ENCODE results near the gene CCDC88C. TPM values are rescaled to one million over a fixed set of nuclear protein-coding genes. Genes with fewer than 3 reads are reported as not detected.

The CCDC88C gene
- total and polyA plus RNA-seq, 2 donors (not counting 3 experiments of a cell fraction or from before 2014, with no cell fraction given) = 11.4 to 52.1 TPM

DNA sequence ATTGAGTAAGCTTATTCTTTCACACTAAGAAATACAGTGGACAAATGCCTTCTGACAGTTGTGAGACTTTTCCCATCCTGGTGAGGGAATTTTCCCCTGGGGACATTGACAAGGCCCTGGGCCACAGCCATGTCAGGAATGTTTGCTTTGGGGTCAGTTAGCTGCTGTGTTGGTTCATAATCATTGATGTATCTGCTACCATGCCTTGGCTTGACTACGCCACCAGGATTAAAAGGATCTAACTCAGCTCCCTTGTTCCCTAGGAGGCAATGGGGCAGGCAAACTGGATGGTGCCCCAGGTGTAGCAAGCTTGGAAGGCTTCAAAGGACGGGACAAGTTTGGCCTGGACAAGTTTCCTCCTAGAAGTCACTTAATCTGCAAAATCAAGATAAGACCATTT is 3.1 kb upstream of the CCDC88C start:
- H3K4me3 ChIP-seq (replicated peaks in 1 of 3; ENCODE audit: insufficient read depth in 1 of 3, low read depth in 1 of 3, low read length in 3 of 3) = no peak overlapping the region
- H3K4me2 ChIP-seq (ENCODE audit: insufficient read depth, low read length) = no peak overlapping the region
- BruUV-seq (replicated peaks) = no TSS peak
- H3K27me3 ChIP-seq (ENCODE audit: control insufficient read depth in 2 of 2, insufficient read depth in 2 of 2, low read length in 2 of 2) = no peaks in the 10 kb centered on the region
- H2AFZ ChIP-seq (ENCODE audit: low read depth, low read length) = no peak overlapping the region
- dilution Hi-C loops (cut with MboI; ENCODE audit: extremely low pct_ligation_motif_present, low sequenced_read_pairs) = no loop called here
- FAIRE-seq (no peak), DNase-seq (ENCODE audit: low read depth, low spot score) (no peak)
- H3K9me3 ChIP-seq (replicated peaks; ENCODE audit: control insufficient read depth, insufficient read depth, low read length) = no peaks in the 10 kb centered on the region
- no peaks in the 10 kb centered on the region for H3K9me1 ChIP-seq (replicated peaks; ENCODE audit: control insufficient read depth, extremely low read depth, insufficient read depth, low read length)
- intact Hi-C loops (cut with micrococcal nuclease) = no loop called here
- POLR2A ChIA-PET = interaction anchor here (0.6 kb wide), 1 partner anchor 28 kb away, joined by 7 read pairs; no protein-coding TSS in a partner anchor
- CTCF ChIA-PET = interaction anchor here (0.6 to 10.5 kb wide), 12 partner anchors 8 to 248 kb away, joined by 3 to 196 read pairs (median 3); no protein-coding TSS in a partner anchor
- no peaks in the 10 kb centered on the region for H3K36me3 ChIP-seq (ENCODE audit: control insufficient read depth in 2 of 2, extremely low read depth in 1 of 2, insufficient read depth in 2 of 2, low read length in 2 of 2)
- H4K20me1 ChIP-seq (replicated peaks; ENCODE audit: control insufficient read depth, extremely low read depth, insufficient read depth, low read length) = no peaks in the 10 kb centered on the region
- no peak overlapping the region for H3K27ac ChIP-seq (ENCODE audit: insufficient read depth, low read depth, low read length)
- peaks cover 2% of the 10 kb centered on the region for H3K79me2 ChIP-seq (ENCODE audit: control insufficient read depth, insufficient read depth, low read length)
- H3K9ac ChIP-seq (replicated peaks; ENCODE audit: extremely low read depth, insufficient read depth, low read length) = no peak overlapping the region
- peaks cover 16% of the 10 kb centered on the region for H3K4me1 ChIP-seq (ENCODE audit: control insufficient read depth, extremely low read depth, insufficient read depth, low read length)
- TF ChIP-seq JUN (IDR thresholded peaks at IDR 0.05; ENCODE audit: borderline replicate concordance, insufficient read depth, insufficient read length, low read depth) = no peak
- TF ChIP-seq GATA2 (IDR thresholded peaks at IDR 0.05; ENCODE audit: insufficient read depth, insufficient read length, low read depth, low read length) = no peak
- TF ChIP-seq, protein P1, sequence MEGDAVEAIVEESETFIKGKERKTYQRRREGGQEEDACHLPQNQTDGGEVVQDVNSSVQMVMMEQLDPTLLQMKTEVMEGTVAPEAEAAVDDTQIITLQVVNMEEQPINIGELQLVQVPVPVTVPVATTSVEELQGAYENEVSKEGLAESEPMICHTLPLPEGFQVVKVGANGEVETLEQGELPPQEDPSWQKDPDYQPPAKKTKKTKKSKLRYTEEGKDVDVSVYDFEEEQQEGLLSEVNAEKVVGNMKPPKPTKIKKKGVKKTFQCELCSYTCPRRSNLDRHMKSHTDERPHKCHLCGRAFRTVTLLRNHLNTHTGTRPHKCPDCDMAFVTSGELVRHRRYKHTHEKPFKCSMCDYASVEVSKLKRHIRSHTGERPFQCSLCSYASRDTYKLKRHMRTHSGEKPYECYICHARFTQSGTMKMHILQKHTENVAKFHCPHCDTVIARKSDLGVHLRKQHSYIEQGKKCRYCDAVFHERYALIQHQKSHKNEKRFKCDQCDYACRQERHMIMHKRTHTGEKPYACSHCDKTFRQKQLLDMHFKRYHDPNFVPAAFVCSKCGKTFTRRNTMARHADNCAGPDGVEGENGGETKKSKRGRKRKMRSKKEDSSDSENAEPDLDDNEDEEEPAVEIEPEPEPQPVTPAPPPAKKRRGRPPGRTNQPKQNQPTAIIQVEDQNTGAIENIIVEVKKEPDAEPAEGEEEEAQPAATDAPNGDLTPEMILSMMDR (IDR thresholded peaks at IDR 0.05; ENCODE audit: extremely low read depth in 1 of 2, insufficient read depth in 1 of 2, low read depth in 1 of 2, low read length in 2 of 2) = no peak
- TF ChIP-seq EZH2 (IDR thresholded peaks at IDR 0.05; ENCODE audit: borderline replicate concordance, low read depth, low read length, severe bottlenecking) = no peak
- TF ChIP-seq FOS (IDR thresholded peaks at IDR 0.05; ENCODE audit: borderline replicate concordance, insufficient read depth, low read length) = no peak
- TF ChIP-seq, protein P2, sequence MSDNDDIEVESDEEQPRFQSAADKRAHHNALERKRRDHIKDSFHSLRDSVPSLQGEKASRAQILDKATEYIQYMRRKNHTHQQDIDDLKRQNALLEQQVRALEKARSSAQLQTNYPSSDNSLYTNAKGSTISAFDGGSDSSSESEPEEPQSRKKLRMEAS (IDR thresholded peaks at IDR 0.05; ENCODE audit: insufficient read depth, insufficient read length) = no peak
- no peak for TF ChIP-seq POLR2A (IDR thresholded peaks at IDR 0.05; ENCODE audit: low read depth, low read length)
- no peak for TF ChIP-seq POLR2AphosphoS5 (IDR thresholded peaks at IDR 0.05; ENCODE audit: insufficient read depth, low read depth, low read length)
- no peak for TF ChIP-seq MYC (IDR thresholded peaks at IDR 0.05; ENCODE audit: low read depth, low read length)

All from endothelial cell of umbilical vein (primary cell).